HG02798 (cell line): ENCODE results near the gene COQ8A.
A peak's percentile ranks its signal among the peaks of the same experiment; 100 is the strongest.
"Not testable (repeated sequence)": the region's sequence is repeated elsewhere in the genome, so short reads cannot be mapped to it uniquely, and the experiment has no call there.

Experiments
- ATAC-seq: cut with Tn5 transposase; IDR thresholded peaks from one replicate; pipeline ENCODE4 v1.9.1; 2021; ENCODE audit warnings: mild to moderate bottlenecking; ENCODE audit not compliant: unreplicated experiment, poor library complexity

Gene COQ8A

GRCh38 chr1:226920446-226920894, 19.6 kb upstream of the COQ8A start:
- no peak for ATAC-seq

DNA sequence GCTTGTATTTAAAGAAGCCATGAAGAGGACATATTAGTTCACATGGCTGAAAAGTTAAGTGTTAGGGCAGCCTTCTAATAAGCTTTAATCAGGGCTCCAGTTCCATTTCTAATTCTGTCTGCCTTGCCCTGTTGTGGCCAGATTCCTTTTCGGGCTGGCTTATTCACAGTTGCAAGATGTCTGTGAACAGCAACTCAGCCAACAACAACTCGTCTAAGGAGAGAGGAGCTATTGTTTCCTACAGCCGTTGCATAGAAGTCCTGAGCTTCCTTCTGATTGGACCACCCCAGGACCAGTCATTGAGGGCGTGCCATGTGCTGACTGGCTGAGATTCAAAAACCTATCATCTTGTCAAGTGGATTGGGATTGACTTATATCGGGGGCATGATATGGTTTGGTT, 18.6 kb upstream of the COQ8A start:
- ATAC-seq: no peak

DNA sequence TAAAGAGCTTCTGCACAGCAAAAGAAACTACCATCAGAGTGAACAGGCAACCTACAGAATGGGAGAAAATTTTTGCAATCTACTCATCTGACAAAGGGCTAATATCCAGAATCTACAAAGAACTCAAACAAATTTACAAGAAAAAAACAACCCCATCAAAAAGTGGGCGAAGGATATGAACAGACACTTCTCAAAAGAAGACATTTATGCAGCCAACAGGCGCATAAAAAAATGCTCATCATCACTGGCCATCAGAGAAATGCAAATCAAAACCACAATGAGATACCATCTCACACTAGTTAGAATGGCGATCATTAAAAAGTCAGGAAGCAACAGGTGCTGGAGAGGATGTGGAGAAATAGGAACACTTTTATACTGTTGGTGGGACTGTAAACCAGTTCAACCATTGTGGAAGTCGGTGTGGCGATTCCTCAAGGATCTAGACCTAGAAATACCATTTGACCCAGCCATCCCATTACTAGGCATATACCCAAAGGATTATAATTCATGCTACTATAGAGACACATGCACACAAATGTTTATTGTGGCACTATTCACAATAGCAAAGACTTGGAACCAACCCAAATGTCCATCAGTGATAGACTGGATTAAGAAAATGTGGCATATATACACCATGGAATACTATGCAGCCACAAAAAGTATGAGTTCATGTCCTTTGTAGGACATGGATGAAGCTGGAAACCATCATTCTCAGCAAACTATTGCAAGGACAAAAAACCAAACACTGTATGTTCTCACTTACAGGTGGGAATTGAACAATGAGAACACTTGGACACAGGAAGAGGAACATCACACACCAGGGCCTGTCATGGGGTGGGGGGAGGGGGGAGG, 10.6 kb upstream of the COQ8A start:
- not testable (repeated sequence) for ATAC-seq

GRCh38 chr1:226934483-226935237, 5.4 kb upstream of the COQ8A start:
- no peak for ATAC-seq

GRCh38 chr1:226937940-226938725, 2.0 kb upstream of the COQ8A start:
- no peak for ATAC-seq

- no peak for ATAC-seq
Observed at GRCh38 chr1:226938903-226939437, 1.1 kb upstream of the COQ8A start.

DNA sequence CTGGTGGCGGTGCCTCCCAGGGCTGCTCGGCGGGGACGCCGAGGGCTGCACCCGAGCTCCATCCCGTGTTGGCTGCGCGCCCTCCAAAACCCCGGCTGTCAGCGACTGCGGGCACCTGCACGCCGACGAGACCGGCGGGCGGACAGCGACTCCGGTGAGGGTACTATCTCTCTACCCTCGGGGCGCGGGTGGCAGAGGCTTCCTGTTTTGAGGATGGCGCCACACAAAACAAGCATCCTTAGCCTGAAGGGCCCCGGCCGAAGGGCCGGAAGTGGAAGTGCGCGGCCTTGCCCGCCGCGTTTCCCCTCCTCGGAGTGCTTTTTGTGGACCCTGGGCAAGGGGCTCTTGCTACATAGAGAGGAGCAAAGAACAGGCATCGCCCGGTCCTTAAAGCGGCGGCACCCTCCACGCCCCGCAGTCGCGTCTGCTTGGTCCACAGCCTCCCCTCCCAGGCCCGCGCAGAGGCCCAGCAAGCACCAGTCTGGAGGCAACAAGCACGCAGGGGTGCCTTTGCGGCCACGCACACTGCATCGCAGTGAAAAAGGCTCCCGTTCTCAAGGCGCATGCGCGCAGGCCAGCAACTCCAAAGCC, 561 bp upstream of the COQ8A start:
- ATAC-seq: peak; percentile 31

- ATAC-seq: no peak
Observed at GRCh38 chr1:226940806-226941067, 643 bp downstream of the COQ8A start.

DNA sequence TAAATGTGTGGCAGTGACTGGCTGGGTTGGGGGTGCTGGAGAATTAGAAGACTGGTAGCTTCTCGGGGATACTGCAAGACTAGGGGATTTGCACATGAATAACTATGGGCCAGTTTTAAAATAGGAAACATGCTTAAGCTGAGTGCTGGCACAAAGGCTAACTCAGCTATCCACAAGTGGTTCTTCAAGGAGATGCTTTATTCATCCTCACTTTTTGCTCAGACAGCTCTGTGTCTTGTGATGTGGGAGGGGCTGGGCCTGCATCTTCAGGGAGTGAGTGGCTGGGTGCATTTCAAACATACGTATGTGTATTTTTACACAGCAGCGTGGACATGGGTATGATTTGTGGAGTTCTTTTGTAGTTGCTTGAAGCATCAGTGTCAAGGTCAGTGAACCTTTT, 2.3 kb downstream of the COQ8A start:
- ATAC-seq: no peak

DNA sequence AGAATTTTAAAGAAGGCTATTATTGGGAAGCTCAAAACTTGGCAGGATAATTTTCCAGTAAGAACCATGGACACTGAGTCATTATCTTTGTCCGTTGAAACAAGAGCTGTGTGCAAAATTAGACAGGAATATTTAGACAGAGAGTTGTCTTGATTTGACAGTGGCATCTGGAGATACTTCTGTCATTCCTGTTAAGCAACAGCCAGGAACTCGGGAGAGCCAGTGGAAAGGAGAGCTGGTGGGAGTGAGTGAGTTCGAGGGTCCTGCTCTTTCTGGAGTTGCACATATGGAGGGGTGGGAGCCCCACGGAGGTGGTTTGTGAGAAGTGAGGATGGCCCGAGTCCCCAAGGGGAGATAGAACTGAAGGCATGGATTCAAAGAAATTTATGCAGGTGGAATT, 3.1 kb downstream of the COQ8A start:
- no peak for ATAC-seq

- ATAC-seq: no peak
Observed at GRCh38 chr1:226943927-226944326, 3.8 kb downstream of the COQ8A start.

DNA sequence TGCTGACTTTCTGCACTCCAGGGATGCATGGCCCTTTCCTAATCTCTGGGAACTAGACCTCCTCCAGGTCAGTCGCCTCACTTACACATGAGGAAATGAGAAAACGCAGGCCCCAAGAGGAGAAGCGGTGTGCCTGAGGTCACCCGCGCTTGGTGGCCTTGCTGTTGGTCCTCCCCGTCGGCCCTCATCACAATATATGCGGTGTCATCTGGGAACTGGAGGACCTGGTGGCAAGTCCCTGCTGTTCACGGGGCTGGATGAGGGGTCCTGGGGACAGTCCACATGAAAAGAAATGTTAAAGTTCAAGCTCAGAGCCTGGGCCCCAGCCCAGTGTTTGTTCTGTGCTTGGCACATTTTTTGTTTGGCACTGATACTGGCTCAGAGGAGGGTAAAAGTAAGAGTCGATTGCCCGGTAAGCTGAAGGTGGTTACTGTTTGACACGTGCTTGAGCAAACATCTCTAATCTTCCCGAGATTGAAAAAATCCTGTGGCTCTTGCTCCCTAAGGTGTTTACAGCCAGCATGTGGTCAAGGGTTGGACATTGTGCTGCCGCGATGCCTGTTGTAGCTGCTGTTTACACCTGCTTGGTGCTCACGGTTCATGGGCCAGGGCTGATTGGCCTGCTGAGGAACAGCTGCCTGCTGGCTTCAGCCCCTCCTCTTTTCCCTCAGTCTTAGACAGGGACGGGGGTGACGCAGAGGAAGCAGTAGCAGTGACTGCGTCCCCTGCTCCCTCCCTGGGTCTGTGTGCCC, 5.2 kb downstream of the COQ8A start:
- ATAC-seq: no peak

DNA sequence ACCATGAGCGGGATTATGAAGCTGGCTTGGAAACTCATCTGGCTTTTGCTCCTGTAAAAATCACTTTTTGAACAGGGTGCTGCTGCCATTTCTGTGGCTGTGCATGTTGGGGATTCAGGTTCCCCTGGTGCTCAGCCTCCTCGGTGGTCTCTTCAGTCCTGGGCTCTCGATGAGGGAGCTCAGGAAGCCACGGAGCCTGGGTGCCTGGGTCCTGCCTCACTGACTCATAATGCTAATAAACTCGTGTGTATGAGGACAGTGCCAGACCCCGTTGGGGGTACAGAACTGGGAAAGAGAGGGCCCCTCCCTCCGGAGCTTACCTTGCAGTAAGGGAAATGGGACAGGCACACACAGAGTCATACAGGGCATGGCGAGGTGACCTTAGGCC, 5.8 kb downstream of the COQ8A start:
- ATAC-seq: no peak

GRCh38 chr1:226946285-226946684, 6.2 kb downstream of the COQ8A start:
- no peak for ATAC-seq

DNA sequence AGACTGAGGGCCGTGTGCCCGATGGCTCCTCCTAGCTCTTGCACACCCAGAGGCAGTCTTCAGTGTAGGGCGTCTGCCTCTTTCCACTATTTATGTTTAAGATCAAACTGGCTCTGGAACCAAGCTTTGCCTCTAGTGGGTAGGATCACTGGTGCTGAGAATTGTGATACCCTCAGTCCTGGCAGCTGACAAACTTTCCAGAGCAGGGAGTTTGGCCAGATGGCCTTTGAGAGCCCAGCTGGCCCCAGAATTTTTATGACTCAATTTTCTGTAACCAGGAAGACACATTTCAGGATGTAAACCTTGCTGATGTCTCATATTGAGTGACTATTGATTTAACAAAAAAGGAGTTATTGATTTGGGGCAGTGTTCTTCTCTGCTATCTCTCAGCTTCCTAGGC, 6.7 kb downstream of the COQ8A start:
- no peak for ATAC-seq

DNA sequence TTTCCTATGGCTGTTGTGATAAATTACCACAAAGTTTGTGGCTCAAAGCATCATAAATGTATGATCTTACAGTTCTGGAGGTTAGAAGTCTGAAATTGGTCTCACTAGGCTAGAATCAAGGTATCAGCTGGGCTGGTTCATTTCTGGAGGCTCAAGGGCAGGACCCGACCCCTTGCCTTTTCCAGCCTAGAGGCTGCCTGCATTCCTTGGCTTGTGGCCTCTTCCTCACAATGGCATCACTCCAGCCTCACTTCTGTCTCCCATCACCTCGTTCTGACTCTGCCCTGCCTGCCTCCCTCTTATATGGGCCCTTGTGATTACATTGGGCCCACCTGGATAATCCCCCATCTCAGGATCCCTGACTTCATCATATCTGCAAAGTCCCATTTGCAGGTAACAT, 8.0 kb downstream of the COQ8A start:
- ATAC-seq: no peak

GRCh38 chr1:226948480-226948879, 8.4 kb downstream of the COQ8A start:
- ATAC-seq: no peak

- ATAC-seq: no peak
Observed at GRCh38 chr1:226948996-226949395, 8.9 kb downstream of the COQ8A start.

DNA sequence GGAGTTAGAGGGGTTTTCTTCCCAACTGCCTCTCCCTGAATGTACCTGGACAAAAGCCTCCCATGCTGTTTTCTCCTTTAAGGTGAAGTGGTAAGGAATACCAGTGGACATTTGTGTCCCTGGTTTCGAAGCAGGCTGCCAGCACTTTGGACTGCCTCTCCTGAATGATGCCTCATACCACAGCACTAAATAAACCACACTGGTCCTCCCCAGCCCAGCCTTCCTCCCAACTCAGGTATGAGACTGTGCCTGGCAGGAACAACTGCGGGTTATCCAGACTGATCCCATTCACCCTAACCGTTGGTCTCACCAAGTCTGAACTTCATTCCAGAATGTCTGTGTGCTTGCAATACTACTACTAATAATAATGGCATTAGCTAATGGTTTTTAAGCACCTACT, 9.3 kb downstream of the COQ8A start:
- no peak for ATAC-seq

- ATAC-seq: no peak
Observed at GRCh38 chr1:226950316-226950715, 10.2 kb downstream of the COQ8A start.
